LoVo (cell line): ENCODE data around the gene FLT3.

Experiments used
- DNase-seq: peaks from one replicate; pipeline ENCODE4 v3.0.0-alpha.2; 2016; ENCODE audit warnings: low spot score

FLT3 gene

GRCh38 chr13:27960362-27961226 lies 139.8 kb downstream of the FLT3 start:
- DNase-seq, result peak; percentile 87

- no peak for DNase-seq
These were observed 140.4 kb downstream of the FLT3 start for GRCh38 chr13:27959976-27960361.

- peak; percentile 72 for DNase-seq
These were observed 143.6 kb downstream of the FLT3 start for GRCh38 chr13:27956576-27957300.

- no peak for DNase-seq
These were observed 145.3 kb downstream of the FLT3 start for GRCh38 chr13:27955014-27955591.

- no peak for DNase-seq
These were observed 145.9 kb downstream of the FLT3 start for GRCh38 chr13:27954406-27954851.

- peak; percentile 88 for DNase-seq
These were observed 146.5 kb downstream of the FLT3 start for GRCh38 chr13:27953676-27954405.
